Esophagus squamous epithelium (tissue), 5 donors: ENCODE results near the gene SEMA5B. TPM values are rescaled to one million over a fixed set of nuclear protein-coding genes. Genes with fewer than 3 reads are reported as not detected.

Experiments used
- DNase-seq: peaks from one replicate; lab custom pipeline; 2025; lab: John Stamatoyannopoulos, UW
- H3K27ac ChIP-seq, 4 donors: fragments of 200-600 bp; sonication (generic); one replicate each; pipeline ENCODE4 v1.5.1; 2016 to 2019; ENCODE audit warnings: mild to moderate bottlenecking in 1 of 4
- H3K27me3 ChIP-seq, 4 donors: fragments of 200-600 bp; sonication (generic); 1 replicate in 3 of 4; 2 replicates in 1 of 4; pipeline versions ENCODE4 v1.5.1 to v1.6.0; 2017 to 2021; ENCODE audit warnings: antibody characterized with exemption in 1 of 4
- H3K36me3 ChIP-seq, 3 donors: fragments of 200-600 bp; sonication (generic); one replicate each; pipeline ENCODE4 v1.5.1; 2016 to 2019
- H3K4me1 ChIP-seq, 3 donors: fragments of 200-600 bp; sonication (generic); one replicate each; pipeline ENCODE4 v1.5.1; 2017 to 2019
- H3K4me3 ChIP-seq, 4 donors: fragments of 200-600 bp; sonication (generic); 1 replicate in 3 of 4; 2 replicates in 1 of 4; pipeline ENCODE4 v1.5.1; 2016 to 2019; ENCODE audit warnings: mild to moderate bottlenecking in 2 of 4, moderate library complexity in 1 of 4
- H3K9me3 ChIP-seq, 3 donors: fragments of 200-600 bp; sonication (generic); one replicate each; pipeline ENCODE4 v1.5.1; 2016 to 2019
- POLR2A ChIP-seq, 4 donors: fragments of 450-650 bp; IDR thresholded peaks; one replicate each; pipeline ENCODE4 v1.6.1; 2017; ENCODE audit warnings: antibody characterized with exemption in 4 of 4, mild to moderate bottlenecking in 4 of 4, moderate library complexity in 3 of 4
- WGBS, 2 donors: methylation state at CpG; one replicate each; pipeline ENCODE4 v1.1.5; 2018; 5-methylcytosine and 5-hydroxymethylcytosine counted together
- intact Hi-C: fragments of 100-400 bp; cut with DNase I; formaldehyde crosslinking; loops from one replicate; pipeline ENCODE4 v1.15.0; 2022
- total RNA-seq, 4 donors: library from RNA; depleted of rRNA; stranded (reverse); fragments of >200 nt; gene quantifications; one replicate each; pipeline ENCODE4 v1.1.0, GENCODE V29; 2016
- TF ChIP-seq, protein P1 (sequence below), 6 experiments: fragments of 450-650 bp in 4 of 6; fragments of 200-600 bp in 2 of 6; sonication (generic) in 2 of 6; IDR thresholded peaks; one replicate each; pipeline ENCODE4 v1.5.1; 2016 to 2019; ENCODE audit warnings: antibody characterized with exemption in 6 of 6, mild to moderate bottlenecking in 4 of 6, moderate library complexity in 4 of 6
- donor health status: DM: yes; HTN: yes; CAD: no.

SEMA5B gene
- total RNA-seq, 4 donors from 2014 or later, result 0.13 to 0.21 (median 0.19) TPM; not detected in 1

GRCh38 chr3:123036352-123037014, 8.9 kb upstream of the SEMA5B start:
- H3K27me3 ChIP-seq, result peaks cover 0 to 40% (median 0%) of the 10 kb centered on the region in 4 donors
- H3K4me3 ChIP-seq, result no peak overlapping the region
- no peaks in the 10 kb centered on the region for H3K9me3 ChIP-seq
- WGBS, 2 donors, result 29 to 30% methylated on average over 7 to 8 of the region's 8 CpGs
- intact Hi-C loops, result no loop called here
- TF ChIP-seq POLR2A (IDR thresholded peaks at IDR 0.05), result no peak
- TF ChIP-seq, protein P1, sequence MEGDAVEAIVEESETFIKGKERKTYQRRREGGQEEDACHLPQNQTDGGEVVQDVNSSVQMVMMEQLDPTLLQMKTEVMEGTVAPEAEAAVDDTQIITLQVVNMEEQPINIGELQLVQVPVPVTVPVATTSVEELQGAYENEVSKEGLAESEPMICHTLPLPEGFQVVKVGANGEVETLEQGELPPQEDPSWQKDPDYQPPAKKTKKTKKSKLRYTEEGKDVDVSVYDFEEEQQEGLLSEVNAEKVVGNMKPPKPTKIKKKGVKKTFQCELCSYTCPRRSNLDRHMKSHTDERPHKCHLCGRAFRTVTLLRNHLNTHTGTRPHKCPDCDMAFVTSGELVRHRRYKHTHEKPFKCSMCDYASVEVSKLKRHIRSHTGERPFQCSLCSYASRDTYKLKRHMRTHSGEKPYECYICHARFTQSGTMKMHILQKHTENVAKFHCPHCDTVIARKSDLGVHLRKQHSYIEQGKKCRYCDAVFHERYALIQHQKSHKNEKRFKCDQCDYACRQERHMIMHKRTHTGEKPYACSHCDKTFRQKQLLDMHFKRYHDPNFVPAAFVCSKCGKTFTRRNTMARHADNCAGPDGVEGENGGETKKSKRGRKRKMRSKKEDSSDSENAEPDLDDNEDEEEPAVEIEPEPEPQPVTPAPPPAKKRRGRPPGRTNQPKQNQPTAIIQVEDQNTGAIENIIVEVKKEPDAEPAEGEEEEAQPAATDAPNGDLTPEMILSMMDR (IDR thresholded peaks at IDR 0.05), result no peak
- H3K4me1 ChIP-seq, result peaks cover 0 to 8% (median 5%) of the 10 kb centered on the region in 3 donors
- no peaks in the 10 kb centered on the region for H3K36me3 ChIP-seq
- H3K27ac ChIP-seq, result no peak overlapping the region
- no peak for DNase-seq

DNA sequence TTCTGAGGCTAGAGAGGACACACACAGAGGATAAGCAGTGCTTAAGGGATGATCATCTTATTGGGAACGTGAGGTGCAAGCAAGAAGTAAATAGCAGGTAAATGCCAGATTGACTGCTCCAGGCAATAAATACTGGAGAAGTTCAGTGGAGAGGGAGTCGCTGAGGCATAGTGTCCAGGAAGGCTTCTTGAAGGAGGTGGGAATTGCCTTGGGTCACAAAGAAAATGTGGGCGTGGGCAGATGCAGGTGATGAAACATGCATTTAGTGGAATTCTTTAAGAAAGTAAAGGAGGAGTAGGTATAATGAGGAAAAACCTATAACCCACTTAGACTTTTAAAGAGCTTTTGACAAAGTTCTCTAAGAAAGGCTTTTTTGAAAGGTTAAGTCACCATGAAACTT, 7.4 kb upstream of the SEMA5B start:
- H3K36me3 ChIP-seq, result no peaks in the 10 kb centered on the region
- peaks cover 0 to 8% (median 5%) of the 10 kb centered on the region in 3 donors for H3K4me1 ChIP-seq
- peaks cover 0 to 50% (median 0%) of the 10 kb centered on the region in 4 donors for H3K27me3 ChIP-seq
- TF ChIP-seq, protein P1 (IDR thresholded peaks at IDR 0.05), result no peak
- TF ChIP-seq POLR2A (IDR thresholded peaks at IDR 0.05), result no peak
- intact Hi-C loops, result no loop called here
- WGBS, 2 donors, result 46 to 58% methylated on average over 3 of the region's 3 CpGs
- H3K4me3 ChIP-seq, result no peak overlapping the region
- H3K27ac ChIP-seq, result no peak overlapping the region
- no peaks in the 10 kb centered on the region for H3K9me3 ChIP-seq
- DNase-seq, result no peak

DNA sequence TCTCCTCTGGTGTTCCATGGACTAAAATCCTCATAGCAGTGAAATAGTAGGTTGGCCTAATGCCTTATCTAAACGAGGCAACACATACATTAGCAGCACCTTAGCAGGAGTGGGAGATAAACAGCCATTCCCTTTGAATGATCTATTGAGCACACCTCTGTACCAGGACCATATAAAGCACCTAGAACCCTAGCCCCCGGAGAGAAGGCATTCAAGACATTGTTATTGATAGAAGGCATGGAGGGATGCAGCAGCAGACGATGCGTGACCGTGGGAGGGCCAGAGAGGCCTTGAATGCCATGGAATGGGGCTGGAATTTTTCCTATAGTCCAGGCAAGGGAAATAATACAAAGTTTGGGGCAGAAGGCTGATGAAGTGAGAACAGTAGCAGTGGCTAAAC, 6.6 kb upstream of the SEMA5B start:
- intact Hi-C loops, result no loop called here
- peaks cover 0 to 59% (median 3%) of the 10 kb centered on the region in 4 donors for H3K27me3 ChIP-seq

DNA sequence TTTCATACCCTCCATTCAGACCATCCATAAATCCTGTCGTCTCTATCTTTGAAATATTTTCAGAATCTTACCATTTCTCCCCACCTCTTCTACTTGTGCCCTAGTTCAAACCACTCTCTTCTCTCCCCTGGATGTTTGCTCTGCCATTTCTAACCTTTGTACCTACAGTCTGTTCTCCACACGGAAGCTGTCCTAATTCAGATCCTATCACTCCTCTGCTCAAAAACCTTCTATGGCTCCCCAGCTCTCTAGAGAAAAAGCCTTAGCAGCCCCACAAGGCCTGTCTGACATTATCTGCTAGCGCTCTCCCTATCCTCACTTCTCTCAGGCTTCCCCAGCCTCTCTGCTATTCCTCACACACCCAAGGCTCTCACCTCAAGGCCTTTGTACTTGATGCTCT, 4.5 kb upstream of the SEMA5B start:
- DNase-seq, result no peak
- no peak overlapping the region for H3K27ac ChIP-seq

More for the DNA sequence above, 6.6 kb upstream of the SEMA5B start:
- DNase-seq, result no peak
- WGBS, 2 donors, result 84 to 91% methylated on average over 5 of the region's 5 CpGs
- no peak overlapping the region for H3K27ac ChIP-seq
- no peaks in the 10 kb centered on the region for H3K9me3 ChIP-seq
- no peaks in the 10 kb centered on the region for H3K36me3 ChIP-seq
- peaks cover 0 to 8% (median 5%) of the 10 kb centered on the region in 3 donors for H3K4me1 ChIP-seq
- H3K4me3 ChIP-seq, result no peak overlapping the region
- TF ChIP-seq, protein P1 (IDR thresholded peaks at IDR 0.05), result no peak
- no peak for TF ChIP-seq POLR2A (IDR thresholded peaks at IDR 0.05)

GRCh38 chr3:123031051-123031450, 3.5 kb upstream of the SEMA5B start:
- Histone ChIP-seq H3K27ac (no peak overlapping the region), H3K4me1 (peaks cover 9 to 33% (median 23%) of the 10 kb centered on the region in 3 donors), H3K4me3 (no peak overlapping the region), H3K9me3 (no peaks in the 10 kb centered on the region), H3K27me3 (peaks cover 8 to 82% (median 16%) of the 10 kb centered on the region in 4 donors), H3K36me3 (no peaks in the 10 kb centered on the region)
- no peak for DNase-seq
- WGBS, 2 donors, result 80 to 87% methylated on average over 4 of the region's 4 CpGs
- TF ChIP-seq, protein P1 (IDR thresholded peaks at IDR 0.05), result no peak
- no peak for TF ChIP-seq POLR2A (IDR thresholded peaks at IDR 0.05)
- intact Hi-C loops, result no loop called here

More for the DNA sequence above, 4.5 kb upstream of the SEMA5B start:
- TF ChIP-seq POLR2A (IDR thresholded peaks at IDR 0.05), result no peak
- TF ChIP-seq, protein P1 (IDR thresholded peaks at IDR 0.05), result no peak
- 88 to 89% methylated on average over 3 of the region's 3 CpGs for whole genome bisulfite sequencing, 2 donors
- peaks cover 6 to 72% (median 11%) of the 10 kb centered on the region in 4 donors for H3K27me3 ChIP-seq
- no peaks in the 10 kb centered on the region for H3K9me3 ChIP-seq
- H3K4me3 ChIP-seq, result no peak overlapping the region
- intact Hi-C loops, result no loop called here
- peaks cover 5 to 23% (median 16%) of the 10 kb centered on the region in 3 donors for H3K4me1 ChIP-seq
- H3K36me3 ChIP-seq, result no peaks in the 10 kb centered on the region
